MM.1S (cell line): ENCODE results near the gene RASSF4.

Experiments
- CTCF ChIP-seq: fragments of 300-600 bp; sonication (generic); IDR thresholded peaks from 2 replicates; pipeline ENCODE4 v1.5.1; 2016; ENCODE audit warnings: antibody characterized with exemption, low read length, mixed read lengths
- EZH2phosphoT487 ChIP-seq: fragments of 300-600 bp; sonication (generic); IDR thresholded peaks from 2 replicates; pipeline ENCODE4 v1.6.1; 2018; ENCODE audit warnings: antibody characterized with exemption, low read length

- TF ChIP-seq CTCF: no peak
- TF ChIP-seq EZH2phosphoT487: no peak
Measured at GRCh38 chr10:44995914-44996669, 36.5 kb downstream of the RASSF4 start.
